22Rv1 (cell line): ENCODE measurements around the gene MCFD2.

ENCODE experiments used
- ZFX ChIP-seq: fragments of 450-650 bp; IDR thresholded peaks from 2 replicates; pipeline ENCODE4 v1.6.1; 2017; ENCODE audit warnings: antibody characterized with exemption, borderline replicate concordance
- TF ChIP-seq, protein P1 (sequence below): fragments of 450-650 bp; IDR thresholded peaks from 2 replicates; pipeline ENCODE4 v1.5.1; 2017; ENCODE audit warnings: mild to moderate bottlenecking

DNA sequence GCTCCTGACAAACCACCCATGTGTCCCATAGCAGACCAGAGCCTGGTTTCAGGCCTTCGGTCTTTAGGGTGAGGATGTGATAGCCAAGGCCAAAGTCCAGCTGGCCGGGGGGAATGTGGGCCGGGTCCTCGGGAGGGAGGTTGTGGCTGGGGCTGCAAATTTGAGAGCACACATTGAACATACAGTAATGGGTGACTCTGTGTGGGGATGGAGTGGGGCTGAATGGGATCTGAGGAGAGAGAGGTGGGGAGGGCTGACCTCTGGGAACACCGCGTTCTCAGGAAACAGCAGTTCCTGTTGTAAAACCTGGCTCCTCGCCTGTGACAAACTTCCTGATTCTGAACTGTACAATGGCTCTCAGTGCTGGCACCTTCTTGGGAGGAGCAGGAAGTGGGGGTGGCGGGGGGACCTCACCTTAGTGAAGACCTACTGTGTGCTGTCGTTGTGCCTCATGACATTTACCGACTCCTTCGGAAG lies 48.8 kb downstream of the MCFD2 start:
- TF ChIP-seq, protein P1, sequence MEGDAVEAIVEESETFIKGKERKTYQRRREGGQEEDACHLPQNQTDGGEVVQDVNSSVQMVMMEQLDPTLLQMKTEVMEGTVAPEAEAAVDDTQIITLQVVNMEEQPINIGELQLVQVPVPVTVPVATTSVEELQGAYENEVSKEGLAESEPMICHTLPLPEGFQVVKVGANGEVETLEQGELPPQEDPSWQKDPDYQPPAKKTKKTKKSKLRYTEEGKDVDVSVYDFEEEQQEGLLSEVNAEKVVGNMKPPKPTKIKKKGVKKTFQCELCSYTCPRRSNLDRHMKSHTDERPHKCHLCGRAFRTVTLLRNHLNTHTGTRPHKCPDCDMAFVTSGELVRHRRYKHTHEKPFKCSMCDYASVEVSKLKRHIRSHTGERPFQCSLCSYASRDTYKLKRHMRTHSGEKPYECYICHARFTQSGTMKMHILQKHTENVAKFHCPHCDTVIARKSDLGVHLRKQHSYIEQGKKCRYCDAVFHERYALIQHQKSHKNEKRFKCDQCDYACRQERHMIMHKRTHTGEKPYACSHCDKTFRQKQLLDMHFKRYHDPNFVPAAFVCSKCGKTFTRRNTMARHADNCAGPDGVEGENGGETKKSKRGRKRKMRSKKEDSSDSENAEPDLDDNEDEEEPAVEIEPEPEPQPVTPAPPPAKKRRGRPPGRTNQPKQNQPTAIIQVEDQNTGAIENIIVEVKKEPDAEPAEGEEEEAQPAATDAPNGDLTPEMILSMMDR, result no peak
- no peak for TF ChIP-seq ZFX
